SHP77 (cell line): ENCODE results near the gene MAP7D1.
"Not testable (repeated sequence)": the region's sequence is repeated elsewhere in the genome, so short reads cannot be mapped to it uniquely, and the experiment has no call there.

Experiments
- DNase-seq, 2 experiments: peaks; one replicate each; lab custom pipeline; 2025; lab: John Stamatoyannopoulos, UW

MAP7D1 gene

GRCh38 chr1:36151845-36152203 lies 4.1 kb upstream of the MAP7D1 start:
- DNase-seq, result no peak

GRCh38 chr1:36153476-36153875 lies 2.5 kb upstream of the MAP7D1 start:
- no peak for DNase-seq

- DNase-seq, result no peak
Measured at GRCh38 chr1:36154335-36154734, 1.6 kb upstream of the MAP7D1 start.

- DNase-seq, result peak in 1 of 2 experiments; percentile 2
Measured at GRCh38 chr1:36154765-36155407, 1.1 kb upstream of the MAP7D1 start.

- DNase-seq, result peak; percentile 37 to 58
Measured at GRCh38 chr1:36156329-36157114, 562 bp downstream of the MAP7D1 start.

- peak in 1 of 2 experiments; percentile 30 for DNase-seq
Measured at GRCh38 chr1:36157115-36157903, 1.3 kb downstream of the MAP7D1 start.

GRCh38 chr1:36157973-36158826 lies 2.2 kb downstream of the MAP7D1 start:
- no peak for DNase-seq

GRCh38 chr1:36158827-36159252 lies 2.9 kb downstream of the MAP7D1 start:
- not testable (repeated sequence) for DNase-seq

GRCh38 chr1:36159614-36160387 lies 3.8 kb downstream of the MAP7D1 start:
- DNase-seq, result no peak

- DNase-seq, result no peak
Measured at GRCh38 chr1:36160388-36160948, 4.5 kb downstream of the MAP7D1 start.

- peak; percentile 34 to 70 for DNase-seq
Measured at GRCh38 chr1:36160949-36161485, 5.1 kb downstream of the MAP7D1 start.

- no peak for DNase-seq
Measured at GRCh38 chr1:36161641-36162531, 5.9 kb downstream of the MAP7D1 start.

GRCh38 chr1:36162680-36163239 lies 6.8 kb downstream of the MAP7D1 start:
- no peak for DNase-seq

GRCh38 chr1:36163426-36163825 lies 7.5 kb downstream of the MAP7D1 start:
- DNase-seq, result no peak

- no peak for DNase-seq
Measured at GRCh38 chr1:36164361-36164760, 8.4 kb downstream of the MAP7D1 start.

- no peak for DNase-seq
Measured at GRCh38 chr1:36165145-36165544, 9.2 kb downstream of the MAP7D1 start.

- DNase-seq, result no peak
Measured at GRCh38 chr1:36166136-36166535, 10.2 kb downstream of the MAP7D1 start.

- DNase-seq, result no peak
Measured at GRCh38 chr1:36166938-36167905, 11.3 kb downstream of the MAP7D1 start.
